ENCODE measurements around the gene CHST15. TPM values are rescaled to one million over a fixed set of nuclear protein-coding genes. Genes with fewer than 3 reads are reported as not detected.

Gene CHST15
- total RNA-seq, 1 experiment from 2014 or later, result 26.7 TPM

DNA sequence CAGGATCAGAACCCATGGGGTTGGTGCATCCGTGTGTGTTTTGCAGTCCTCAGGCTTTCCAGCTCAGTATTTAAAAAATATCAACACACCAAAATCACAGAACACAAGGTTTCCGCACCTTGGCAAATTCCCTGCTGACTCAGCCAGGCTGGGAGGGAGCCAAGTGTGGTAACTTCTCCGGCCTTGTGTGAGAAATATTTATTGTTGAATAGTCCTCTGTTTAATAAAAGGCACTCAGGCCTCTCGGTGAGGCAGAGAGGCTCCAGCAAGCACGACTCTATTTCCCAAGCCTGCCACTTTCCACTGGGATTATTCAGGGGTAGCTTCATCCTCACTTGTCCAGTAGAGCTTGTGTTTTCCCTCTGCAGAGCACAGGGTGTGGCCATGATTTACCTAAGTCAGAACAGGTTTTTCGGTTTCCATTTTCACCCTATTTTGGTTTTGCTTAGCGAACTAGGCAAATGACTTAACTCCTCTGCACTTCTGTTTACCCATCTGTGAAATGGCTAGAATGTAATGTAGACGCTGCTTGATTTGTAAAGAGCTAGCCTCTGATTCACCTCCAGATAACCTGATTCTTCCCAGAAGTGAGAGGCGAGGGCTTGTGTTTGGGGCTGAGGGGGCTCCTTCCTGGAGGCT, 13.0 kb upstream of the CHST15 start:
- Mint-ChIP-seq H3K9me3 (ENCODE audit: unreplicated experiment) (no peaks in the 10 kb centered on the region), H3K4me3 (ENCODE audit: unreplicated experiment) (no peak overlapping the region), H3K27ac (ENCODE audit: unreplicated experiment) (no peak overlapping the region), H3K4me1 (ENCODE audit: low read depth, unreplicated experiment) (no peaks in the 10 kb centered on the region), H3K36me3 (ENCODE audit: insufficient read depth, unreplicated experiment) (no peaks in the 10 kb centered on the region), H3K27me3 (ENCODE audit: insufficient read depth, unreplicated experiment) (peaks cover 6% of the 10 kb centered on the region)
- ChIA-PET POLR2A (no interaction called here), CTCF (interaction anchor here (0.5 kb wide), 1 partner anchor 144 kb away, joined by 3 read pairs; no protein-coding TSS in a partner anchor)
- Histone ChIP-seq H3K27me3 (replicated peaks; ENCODE audit: control insufficient read depth, insufficient read depth, low read length) (no peaks in the 10 kb centered on the region), H3K4me3 (ENCODE audit: low read depth, low read length) (no peak overlapping the region), H3K36me3 (ENCODE audit: control insufficient read depth, insufficient read depth, low read length) (no peaks in the 10 kb centered on the region), H3K4me1 (no peaks in the 10 kb centered on the region), H3K9me3 (no peaks in the 10 kb centered on the region)
- BruUV-seq (replicated peaks), result no TSS peak
- intact Hi-C loops (cut with micrococcal nuclease; ENCODE audit: unreplicated experiment), result no loop called here
- DNase-seq, result no peak
- TF ChIP-seq, protein P1, sequence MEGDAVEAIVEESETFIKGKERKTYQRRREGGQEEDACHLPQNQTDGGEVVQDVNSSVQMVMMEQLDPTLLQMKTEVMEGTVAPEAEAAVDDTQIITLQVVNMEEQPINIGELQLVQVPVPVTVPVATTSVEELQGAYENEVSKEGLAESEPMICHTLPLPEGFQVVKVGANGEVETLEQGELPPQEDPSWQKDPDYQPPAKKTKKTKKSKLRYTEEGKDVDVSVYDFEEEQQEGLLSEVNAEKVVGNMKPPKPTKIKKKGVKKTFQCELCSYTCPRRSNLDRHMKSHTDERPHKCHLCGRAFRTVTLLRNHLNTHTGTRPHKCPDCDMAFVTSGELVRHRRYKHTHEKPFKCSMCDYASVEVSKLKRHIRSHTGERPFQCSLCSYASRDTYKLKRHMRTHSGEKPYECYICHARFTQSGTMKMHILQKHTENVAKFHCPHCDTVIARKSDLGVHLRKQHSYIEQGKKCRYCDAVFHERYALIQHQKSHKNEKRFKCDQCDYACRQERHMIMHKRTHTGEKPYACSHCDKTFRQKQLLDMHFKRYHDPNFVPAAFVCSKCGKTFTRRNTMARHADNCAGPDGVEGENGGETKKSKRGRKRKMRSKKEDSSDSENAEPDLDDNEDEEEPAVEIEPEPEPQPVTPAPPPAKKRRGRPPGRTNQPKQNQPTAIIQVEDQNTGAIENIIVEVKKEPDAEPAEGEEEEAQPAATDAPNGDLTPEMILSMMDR (IDR thresholded peaks at IDR 0.05; ENCODE audit: insufficient read depth in 1 of 2, low read depth in 1 of 2, low read length in 1 of 2, severe bottlenecking in 1 of 2, unreplicated experiment in 1 of 2), result no peak

DNA sequence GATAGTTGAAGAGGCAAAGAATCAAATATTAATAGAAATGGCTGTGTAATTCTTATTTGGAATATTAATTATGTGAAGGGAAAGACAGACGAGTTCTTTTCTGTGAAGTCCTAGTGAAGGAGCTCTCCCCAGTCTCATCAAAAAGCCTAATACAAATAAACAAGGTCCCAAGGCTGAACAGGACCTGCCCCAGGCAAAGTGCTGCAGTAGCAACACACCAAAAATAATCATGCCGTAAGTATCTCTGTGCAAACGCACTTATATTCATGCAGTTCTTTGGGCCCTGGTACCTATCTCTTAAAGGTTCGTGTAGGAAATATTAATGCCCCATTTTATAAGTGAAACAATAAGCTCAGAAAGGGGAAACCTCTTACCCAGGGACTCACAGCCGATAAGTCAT, 12.2 kb upstream of the CHST15 start:
- BruUV-seq (replicated peaks), result no TSS peak
- TF ChIP-seq, protein P1 (IDR thresholded peaks at IDR 0.05; ENCODE audit: insufficient read depth in 1 of 2, low read depth in 1 of 2, low read length in 1 of 2, severe bottlenecking in 1 of 2, unreplicated experiment in 1 of 2), result no peak
- no peak overlapping the region for H3K27ac Mint-ChIP-seq (ENCODE audit: unreplicated experiment)
- Histone ChIP-seq H3K27me3 (replicated peaks; ENCODE audit: control insufficient read depth, insufficient read depth, low read length) (no peaks in the 10 kb centered on the region), H3K4me3 (ENCODE audit: low read depth, low read length) (no peak overlapping the region), H3K4me1 (no peaks in the 10 kb centered on the region), H3K9me3 (no peaks in the 10 kb centered on the region), H3K36me3 (ENCODE audit: control insufficient read depth, insufficient read depth, low read length) (no peaks in the 10 kb centered on the region)
- ChIA-PET POLR2A (no interaction called here), CTCF (no interaction called here)
- no peaks in the 10 kb centered on the region for H3K36me3 Mint-ChIP-seq (ENCODE audit: insufficient read depth, unreplicated experiment)
- no peak for DNase-seq
- H3K4me3 Mint-ChIP-seq (ENCODE audit: unreplicated experiment), result no peak overlapping the region
- no peaks in the 10 kb centered on the region for H3K9me3 Mint-ChIP-seq (ENCODE audit: unreplicated experiment)
- intact Hi-C loops (cut with micrococcal nuclease; ENCODE audit: unreplicated experiment), result no loop called here
- no peaks in the 10 kb centered on the region for H3K4me1 Mint-ChIP-seq (ENCODE audit: low read depth, unreplicated experiment)
- H3K27me3 Mint-ChIP-seq (ENCODE audit: insufficient read depth, unreplicated experiment), result peaks cover 6% of the 10 kb centered on the region

- no TSS peak for BruUV-seq (replicated peaks)
- Mint-ChIP-seq H3K4me1 (ENCODE audit: low read depth, unreplicated experiment) (no peaks in the 10 kb centered on the region), H3K4me3 (ENCODE audit: unreplicated experiment) (no peak overlapping the region), H3K36me3 (ENCODE audit: insufficient read depth, unreplicated experiment) (no peaks in the 10 kb centered on the region), H3K27ac (ENCODE audit: unreplicated experiment) (no peak overlapping the region), H3K9me3 (ENCODE audit: unreplicated experiment) (no peaks in the 10 kb centered on the region), H3K27me3 (ENCODE audit: insufficient read depth, unreplicated experiment) (peaks cover 6% of the 10 kb centered on the region)
- Histone ChIP-seq H3K4me3 (ENCODE audit: low read depth, low read length) (no peak overlapping the region), H3K36me3 (ENCODE audit: control insufficient read depth, insufficient read depth, low read length) (no peaks in the 10 kb centered on the region), H3K9me3 (no peaks in the 10 kb centered on the region), H3K4me1 (no peaks in the 10 kb centered on the region), H3K27me3 (replicated peaks; ENCODE audit: control insufficient read depth, insufficient read depth, low read length) (no peaks in the 10 kb centered on the region)
- ChIA-PET CTCF (no interaction called here), POLR2A (no interaction called here)
- DNase-seq, result no peak
- TF ChIP-seq, protein P1 (IDR thresholded peaks at IDR 0.05; ENCODE audit: insufficient read depth in 1 of 2, low read depth in 1 of 2, low read length in 1 of 2, severe bottlenecking in 1 of 2, unreplicated experiment in 1 of 2), result no peak
- intact Hi-C loops (cut with micrococcal nuclease; ENCODE audit: unreplicated experiment), result no loop called here
Observed at GRCh38 chr10:124105045-124105444, 11.6 kb upstream of the CHST15 start.

All from Caco-2 (cell line).